OCI-LY1 (cell line): ENCODE results near the gene TES.
"Not testable (repeated sequence)": the region's sequence is repeated elsewhere in the genome, so short reads cannot be mapped to it uniquely, and the experiment has no call there.

Experiments used
- EZH2 ChIP-seq: fragments of 200-600 bp; sonication (generic), shearing (Covaris generic); IDR thresholded peaks from 2 replicates; pipeline ENCODE4 v1.8.0; 2017; ENCODE audit warnings: borderline replicate concordance, mixed run types, mild to moderate bottlenecking, antibody characterized with exemption, low read length, moderate library complexity, mixed read lengths
- TF ChIP-seq, protein P1 (sequence below): fragments of 200-600 bp; sonication (generic), shearing (Covaris generic); IDR thresholded peaks from 2 replicates; pipeline ENCODE4 v1.5.1; 2017; ENCODE audit warnings: mild to moderate bottlenecking, antibody characterized with exemption, low read length, moderate library complexity, mixed read lengths

DNA sequence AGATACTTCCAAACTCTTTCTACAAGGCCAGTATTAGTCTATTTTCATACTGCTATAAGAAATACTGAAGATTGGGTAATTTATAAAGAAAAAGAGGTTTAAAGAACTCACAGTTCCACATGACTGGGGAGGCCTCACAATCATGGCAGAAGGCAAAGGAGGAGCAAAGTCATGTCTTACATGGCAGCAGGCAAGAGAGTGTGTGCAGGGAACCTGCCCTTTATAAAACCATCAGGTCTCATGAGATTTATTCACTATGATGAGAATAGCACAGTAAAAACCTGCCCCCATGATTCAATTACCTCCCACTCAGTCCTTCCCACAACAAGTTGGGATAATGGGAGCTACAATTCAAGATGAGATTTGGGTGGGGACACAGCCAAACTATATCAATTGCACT lies 85.6 kb downstream of the TES start:
- TF ChIP-seq, protein P1, sequence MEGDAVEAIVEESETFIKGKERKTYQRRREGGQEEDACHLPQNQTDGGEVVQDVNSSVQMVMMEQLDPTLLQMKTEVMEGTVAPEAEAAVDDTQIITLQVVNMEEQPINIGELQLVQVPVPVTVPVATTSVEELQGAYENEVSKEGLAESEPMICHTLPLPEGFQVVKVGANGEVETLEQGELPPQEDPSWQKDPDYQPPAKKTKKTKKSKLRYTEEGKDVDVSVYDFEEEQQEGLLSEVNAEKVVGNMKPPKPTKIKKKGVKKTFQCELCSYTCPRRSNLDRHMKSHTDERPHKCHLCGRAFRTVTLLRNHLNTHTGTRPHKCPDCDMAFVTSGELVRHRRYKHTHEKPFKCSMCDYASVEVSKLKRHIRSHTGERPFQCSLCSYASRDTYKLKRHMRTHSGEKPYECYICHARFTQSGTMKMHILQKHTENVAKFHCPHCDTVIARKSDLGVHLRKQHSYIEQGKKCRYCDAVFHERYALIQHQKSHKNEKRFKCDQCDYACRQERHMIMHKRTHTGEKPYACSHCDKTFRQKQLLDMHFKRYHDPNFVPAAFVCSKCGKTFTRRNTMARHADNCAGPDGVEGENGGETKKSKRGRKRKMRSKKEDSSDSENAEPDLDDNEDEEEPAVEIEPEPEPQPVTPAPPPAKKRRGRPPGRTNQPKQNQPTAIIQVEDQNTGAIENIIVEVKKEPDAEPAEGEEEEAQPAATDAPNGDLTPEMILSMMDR = not testable (repeated sequence)
- TF ChIP-seq EZH2 = not testable (repeated sequence)
